NB4 (cell line): ENCODE results near the gene OSBPL2.

Source experiments
- CTCF ChIP-seq: IDR thresholded peaks from one replicate; pipeline ENCODE4 v1.5.1; 2012; ENCODE audit warnings: low read depth, low read length
- POLR2A ChIP-seq: IDR thresholded peaks from 2 replicates; pipeline ENCODE4 v1.6.1; 2011; ENCODE audit warnings: mild to moderate bottlenecking; ENCODE audit not compliant: insufficient read length; ENCODE audit errors: extremely low read depth

- TF ChIP-seq CTCF (no peak), POLR2A (no peak)
These were observed 59.3 kb downstream of the OSBPL2 start for GRCh38 chr20:62297449-62298227.
